Iris pigment epithelial cell (primary cell): Measurements from ENCODE around the gene SHF.

ENCODE experiments used
- DNase-seq: peaks from one replicate; pipeline ENCODE4 v3.0.0-alpha.2; 2011; ENCODE audit warnings: low read depth

SHF gene

DNA sequence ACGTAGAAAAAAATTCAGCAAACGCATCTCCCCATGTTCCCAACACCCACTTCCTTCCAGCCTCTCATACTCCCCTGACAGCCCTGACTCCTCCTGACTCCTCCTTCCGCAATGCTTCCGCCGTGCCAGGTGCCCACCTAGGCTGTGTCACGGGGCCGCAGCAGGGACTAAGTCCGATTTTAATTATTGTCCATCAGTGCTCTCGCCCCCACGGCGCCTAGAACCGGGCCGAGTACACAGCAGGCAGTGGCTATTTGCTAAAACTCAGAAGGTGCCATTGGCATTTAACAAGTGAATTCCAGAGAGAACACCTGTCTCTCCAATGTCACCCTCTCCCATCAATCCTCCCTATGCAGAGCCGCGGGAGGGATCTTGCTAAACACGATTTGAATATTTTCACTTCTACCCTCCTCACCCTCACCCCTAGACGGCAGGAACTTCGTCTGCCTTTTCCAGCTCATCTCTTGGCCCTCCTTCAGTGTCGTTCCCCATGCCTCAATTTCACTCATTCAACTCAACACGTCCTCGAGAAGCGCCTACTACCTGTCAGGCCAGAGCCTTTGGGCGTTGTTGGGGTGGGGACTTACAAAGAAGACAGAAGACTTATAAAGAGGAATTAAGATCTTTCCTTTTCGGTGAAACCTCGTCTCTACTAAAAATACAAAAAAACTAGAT is 11.5 kb upstream of the SHF start:
- DNase-seq = peak; percentile 24

DNA sequence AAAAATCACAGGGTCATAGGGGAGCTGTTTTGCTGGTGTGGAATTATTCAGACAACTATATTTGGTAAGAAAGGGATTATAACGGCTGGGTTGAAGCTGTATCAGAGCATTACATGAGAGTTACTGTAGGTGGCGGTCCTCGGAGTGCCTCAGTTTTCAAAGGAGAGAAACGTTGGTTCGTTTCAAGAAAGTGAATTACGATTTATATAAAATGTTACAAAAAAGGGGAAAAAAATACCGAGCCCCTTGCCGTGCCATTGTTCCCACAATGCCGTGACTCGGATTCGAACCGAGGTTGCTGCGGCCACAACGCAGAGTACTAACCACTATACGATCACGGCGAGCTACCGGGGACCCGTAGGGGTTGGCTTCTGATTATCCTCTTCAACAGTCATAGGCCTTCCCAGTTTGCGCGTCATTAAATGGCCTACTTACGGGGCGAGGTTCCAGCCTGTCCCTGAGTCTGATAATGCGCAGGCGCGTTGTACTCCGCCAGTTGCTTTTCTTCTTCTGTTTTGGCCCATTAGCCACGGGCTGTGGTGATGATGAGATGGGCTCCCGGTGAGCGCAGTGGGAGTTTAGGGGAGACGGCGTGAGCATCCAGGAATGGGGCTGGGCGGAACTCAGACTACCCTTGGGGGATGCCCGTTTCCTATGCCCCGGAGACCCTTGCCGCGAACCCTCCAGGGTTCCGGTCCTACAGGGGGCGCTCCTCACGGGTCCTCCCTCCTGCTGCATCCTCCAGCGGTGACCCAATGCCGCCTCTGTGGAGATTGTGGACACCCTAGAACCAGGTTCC is 10.8 kb upstream of the SHF start:
- DNase-seq = peak; percentile 94

DNA sequence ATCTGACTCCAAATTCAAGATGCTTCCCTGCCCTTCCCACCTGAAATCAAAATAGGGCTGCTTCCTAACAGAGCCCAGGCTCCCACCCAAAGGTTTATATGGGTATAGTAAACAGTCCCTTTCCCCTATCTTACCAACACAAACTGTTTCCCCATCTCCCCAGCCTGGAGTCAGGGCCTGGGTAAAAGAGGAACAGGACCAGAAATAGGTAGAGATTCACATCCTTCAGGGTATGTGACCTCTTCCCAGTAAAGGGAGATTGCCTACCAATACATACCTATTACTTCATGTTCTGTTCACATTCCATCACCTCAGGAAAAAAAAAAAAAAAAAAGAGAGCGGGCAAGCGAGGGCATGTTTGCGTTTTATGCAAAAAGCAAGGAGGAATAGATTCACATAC is 9.7 kb upstream of the SHF start:
- DNase-seq = no peak

DNA sequence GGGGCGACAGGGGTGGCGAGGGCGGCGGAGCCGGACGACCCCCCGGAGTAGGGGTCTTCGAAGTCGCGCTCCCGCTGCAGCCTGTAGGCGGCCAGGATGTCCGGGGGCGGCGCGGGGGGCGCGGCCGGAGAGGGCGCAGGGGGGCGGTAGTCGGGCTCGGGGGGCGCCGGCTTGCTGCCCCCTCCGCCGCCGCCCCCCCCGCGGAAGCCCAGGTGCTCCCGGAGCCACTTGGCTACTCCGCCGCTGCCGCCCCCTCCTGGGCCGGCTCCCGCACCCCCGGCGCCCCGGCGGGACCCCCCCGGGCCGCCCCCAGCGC is 230 bp downstream of the SHF start:
- no peak for DNase-seq

DNA sequence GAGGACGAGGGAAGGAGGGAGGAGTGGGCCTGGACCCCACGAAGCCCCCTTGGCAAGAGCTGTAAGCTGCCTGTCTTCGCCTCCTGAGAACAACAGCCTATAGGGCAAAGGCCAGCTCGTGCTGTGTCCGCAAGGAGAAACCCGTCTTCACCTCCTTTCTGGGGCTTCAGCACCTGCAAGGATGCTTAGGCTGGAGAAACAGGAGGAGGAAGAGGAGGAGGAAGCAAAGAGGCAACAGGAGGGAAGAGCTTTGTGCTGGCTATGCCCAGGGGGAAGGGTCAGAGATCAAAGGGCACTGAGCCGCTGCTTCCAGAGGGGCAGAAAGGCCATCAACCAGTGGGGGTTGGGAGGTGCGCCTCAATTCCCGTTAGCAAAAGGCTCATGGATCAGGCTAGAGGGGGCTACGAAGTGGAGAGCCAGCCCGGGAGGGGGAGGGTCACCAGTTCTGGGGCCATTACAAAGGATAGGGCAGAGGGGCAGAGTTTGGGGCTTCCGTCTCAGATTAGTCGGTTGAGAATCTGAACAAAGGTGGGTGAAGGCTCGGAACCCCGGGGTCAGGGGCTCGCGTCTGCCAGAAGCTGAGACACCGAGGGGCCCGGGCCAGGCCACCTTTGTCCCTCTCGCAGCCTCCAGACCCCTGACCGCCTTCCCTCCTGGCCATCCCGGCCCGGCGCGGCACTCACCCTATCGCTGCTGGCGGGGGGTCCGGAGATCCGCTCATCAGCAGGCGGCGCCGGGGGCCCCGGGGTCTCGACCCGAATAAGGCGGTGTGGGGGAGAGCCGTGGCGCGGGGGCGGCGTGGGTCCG is 792 bp downstream of the SHF start:
- DNase-seq = no peak

DNA sequence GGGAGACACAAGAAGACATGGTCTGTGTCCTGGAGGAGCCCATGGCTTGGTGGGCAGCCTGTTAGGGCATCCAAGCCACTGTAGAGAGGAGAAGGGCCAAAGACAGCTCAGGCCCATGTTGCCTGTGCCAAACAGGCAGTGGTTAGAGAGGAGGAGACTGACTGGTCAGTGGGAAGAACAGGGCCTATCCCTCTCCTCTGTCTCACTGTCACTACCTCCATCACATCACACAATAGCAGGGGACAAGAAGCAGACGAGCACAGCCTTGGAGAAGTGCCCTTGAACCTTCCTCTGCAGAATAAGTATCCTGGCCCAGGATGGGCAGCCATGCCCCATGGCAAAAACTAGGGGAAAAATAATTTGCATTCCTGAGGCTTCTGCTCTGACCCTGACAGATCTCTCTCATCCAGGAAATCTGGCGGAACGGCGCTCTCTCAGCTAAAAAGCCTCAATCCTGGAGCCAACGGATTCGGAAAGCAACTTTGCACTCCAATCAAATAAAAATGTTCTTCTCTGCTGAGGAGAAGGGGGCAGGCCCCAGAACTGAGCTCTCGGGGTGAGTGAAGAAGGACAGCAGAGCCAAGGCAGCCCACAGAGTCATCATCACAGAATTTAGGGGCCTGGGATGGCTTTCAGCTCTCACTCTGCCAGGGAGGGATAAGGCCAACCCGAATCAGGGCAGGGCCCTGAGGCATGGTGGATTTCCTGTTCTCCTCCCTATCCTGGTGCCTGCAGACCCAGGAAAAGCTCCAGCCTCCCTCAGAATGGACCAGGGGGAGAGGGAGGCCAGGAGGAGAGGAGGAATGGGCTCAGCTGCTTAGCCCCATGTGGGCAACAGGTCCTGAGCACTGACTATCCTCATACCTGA is 1.6 kb downstream of the SHF start:
- no peak for DNase-seq

DNA sequence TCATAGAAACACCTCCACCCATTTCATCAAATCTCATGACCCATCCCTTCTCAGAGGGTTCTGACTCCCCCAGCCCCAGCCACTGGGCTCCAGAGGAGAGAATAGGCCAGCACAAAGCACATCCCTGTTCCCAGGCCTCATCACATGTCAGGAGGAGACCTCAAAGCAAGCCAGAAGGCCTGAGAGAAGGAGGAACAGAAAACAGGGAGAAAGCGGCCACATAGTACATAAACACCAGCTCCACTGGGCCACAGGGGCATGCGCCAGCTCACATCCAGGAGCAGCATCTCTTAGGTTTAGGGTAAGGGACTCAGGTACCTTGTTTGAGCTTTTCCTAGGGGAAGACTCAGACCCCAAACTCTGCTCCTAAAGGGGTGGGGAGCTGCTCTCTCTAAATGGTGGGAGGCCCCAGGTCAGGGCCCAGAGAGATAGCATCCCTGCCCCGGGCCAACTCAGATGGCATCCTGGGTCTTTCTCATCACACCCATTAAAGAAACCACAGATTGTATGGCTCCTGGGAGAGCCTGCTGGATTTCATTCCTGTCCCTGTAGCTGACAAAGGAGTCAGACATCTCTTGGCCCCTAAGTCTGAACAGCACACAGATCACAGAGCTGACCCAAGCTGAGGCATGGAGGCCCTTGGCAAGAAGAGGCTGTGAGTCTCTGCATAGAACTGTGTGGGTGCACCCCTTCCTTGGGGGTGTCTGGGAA is 2.5 kb downstream of the SHF start:
- DNase-seq = no peak

DNA sequence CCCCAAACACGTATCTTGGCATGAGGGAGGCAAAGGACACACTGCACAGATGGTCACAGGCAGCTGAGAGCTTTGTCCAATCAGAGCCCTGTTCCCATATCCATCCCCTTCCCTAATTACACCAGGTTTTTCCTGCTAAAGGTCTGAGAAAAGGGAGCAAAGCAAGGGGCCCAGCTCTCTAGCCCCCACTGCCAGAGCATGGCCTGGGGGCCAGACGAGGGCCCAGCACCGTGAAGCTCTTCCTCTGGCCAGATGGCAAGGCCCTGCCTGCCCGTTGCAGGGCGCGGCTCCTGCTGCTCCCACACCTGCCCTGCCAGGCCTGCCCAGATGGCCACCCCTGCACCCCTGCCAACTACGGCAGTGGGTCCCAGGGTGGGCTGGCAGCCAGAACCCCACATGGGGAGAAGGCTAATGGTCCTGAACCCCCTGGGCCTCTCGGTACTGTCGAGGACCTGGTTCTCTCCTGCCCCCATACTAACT is 3.2 kb downstream of the SHF start:
- no peak for DNase-seq

DNA sequence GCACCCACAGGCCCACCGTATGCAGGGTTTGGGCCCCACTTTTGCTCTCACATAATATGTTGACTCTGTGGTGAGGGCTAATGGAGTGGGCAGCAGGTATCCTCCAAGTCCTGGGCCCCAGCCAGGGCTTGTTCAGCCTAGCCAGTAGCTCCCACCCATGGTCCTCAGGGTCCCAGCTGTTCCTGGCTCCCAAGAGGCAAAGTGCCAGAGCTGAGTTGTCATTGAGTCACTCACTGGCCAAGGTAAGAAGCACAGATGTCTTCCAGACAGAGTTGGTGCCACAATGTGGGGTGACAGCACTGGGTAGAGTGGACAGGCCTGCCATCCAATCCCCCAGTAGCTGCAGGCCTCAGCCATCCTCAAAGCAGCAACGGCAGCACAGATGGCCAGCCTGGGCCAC is 4.3 kb downstream of the SHF start:
- no peak for DNase-seq

DNA sequence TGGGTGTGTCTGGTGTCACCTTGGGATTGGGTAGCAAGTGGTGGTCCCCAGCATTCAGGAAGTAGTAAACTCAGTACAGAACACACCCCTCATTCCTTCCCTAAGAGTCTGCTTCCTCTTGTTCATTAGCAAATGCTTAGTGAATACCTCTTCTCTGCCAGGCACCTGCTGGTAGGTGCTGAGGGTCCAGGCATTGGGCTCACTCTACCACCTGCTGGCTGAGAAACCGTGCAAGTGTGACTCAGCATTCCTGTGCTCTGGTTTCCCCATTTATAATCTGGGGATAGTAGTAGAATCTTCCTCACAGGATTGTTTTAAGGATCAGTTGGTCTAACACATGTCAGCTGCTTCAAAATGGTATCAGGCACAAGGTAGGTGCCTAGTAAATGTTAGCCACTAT is 4.8 kb downstream of the SHF start:
- DNase-seq = no peak

DNA sequence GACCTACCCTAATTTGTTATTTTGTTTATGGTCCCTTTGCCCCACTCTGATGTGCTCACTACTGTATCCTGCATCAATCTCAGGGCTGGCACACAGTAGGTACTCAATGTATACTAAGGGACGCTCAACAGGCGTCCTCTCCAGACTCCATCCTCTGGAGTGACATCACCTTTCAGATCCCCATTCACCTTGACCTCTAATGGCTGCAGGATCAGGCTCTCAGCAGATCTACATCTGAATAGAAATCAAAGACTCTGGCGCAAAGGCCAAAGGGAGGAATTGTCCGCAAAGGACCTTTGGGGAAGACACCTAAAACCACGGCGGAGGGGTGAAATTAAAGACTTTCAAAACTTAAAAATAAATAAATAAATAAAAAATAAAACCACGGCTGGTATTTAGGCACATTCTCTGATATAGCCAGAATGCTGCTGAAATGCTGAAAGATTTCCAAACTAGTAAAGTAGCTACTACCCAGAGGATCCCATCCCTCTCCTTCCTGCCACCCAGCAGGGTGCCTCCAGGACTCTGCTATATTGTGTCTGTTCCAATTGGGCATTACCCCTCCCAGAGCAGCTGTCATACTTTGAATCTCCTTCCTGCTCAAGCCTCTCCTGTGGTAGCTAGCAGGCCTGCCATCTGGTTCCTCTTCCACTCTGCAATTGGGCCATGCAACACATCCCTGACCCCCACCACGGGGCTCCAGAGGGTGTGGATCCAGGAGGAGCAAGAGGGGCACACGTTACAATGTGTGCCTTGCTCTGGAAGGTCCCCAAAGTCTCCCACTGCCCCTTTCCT is 6.1 kb downstream of the SHF start:
- DNase-seq = no peak

DNA sequence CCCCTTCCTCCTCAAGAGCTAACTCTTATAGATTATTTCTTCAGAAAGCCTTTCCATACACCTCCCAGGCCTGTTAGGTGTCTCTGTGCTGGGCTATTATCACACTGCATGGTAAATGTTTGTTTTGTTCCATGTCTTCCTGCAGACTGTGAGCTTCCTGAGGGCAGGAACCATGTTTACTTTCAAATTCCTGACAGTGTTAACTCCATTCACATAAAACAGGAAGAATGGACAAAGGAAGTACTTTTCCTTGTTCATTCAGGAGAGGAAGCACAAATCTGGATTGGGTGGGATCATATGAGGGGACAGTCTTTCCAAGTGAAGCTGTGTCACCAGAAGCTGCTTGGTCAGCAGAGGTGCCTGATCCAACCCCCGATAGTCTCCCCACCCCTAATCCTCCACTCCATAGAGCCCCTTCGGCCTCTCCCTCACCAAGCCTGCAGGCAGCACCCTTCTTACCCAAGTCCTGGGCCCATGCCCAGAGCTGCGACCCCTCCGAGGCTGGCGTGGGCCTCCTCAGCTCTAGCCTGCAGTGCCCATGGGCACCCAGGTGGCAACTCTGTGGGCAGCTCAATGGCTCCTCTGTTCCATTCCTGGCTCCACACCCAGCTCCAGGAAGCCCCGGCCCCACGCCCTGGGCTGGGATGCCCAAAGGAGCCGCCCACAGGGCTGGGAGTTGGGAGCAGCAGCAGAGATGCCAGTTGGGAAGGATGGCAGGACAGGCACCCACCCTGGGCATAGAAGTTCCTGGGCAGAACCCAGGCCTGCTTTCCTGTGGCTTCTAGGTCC is 6.9 kb downstream of the SHF start:
- no peak for DNase-seq

DNA sequence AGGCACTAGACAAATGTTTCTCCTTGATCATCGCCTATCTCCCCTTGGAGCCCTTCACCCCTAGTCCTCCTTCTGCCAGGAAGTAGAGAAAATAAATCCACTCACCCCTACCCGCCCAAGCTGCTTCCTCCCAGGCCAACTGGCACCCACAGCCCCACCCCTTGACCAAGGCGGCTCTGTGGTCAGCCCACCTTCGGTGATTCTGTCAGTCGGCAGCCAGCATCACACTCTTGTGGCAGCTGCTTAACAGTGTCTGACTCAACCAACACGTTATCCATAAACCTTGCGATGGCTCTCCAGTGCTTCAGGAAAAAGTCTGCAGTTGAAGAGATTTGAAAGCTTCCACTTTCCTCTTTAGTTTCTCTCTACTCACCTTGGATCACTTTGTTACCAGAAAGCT is 7.6 kb downstream of the SHF start:
- no peak for DNase-seq

DNA sequence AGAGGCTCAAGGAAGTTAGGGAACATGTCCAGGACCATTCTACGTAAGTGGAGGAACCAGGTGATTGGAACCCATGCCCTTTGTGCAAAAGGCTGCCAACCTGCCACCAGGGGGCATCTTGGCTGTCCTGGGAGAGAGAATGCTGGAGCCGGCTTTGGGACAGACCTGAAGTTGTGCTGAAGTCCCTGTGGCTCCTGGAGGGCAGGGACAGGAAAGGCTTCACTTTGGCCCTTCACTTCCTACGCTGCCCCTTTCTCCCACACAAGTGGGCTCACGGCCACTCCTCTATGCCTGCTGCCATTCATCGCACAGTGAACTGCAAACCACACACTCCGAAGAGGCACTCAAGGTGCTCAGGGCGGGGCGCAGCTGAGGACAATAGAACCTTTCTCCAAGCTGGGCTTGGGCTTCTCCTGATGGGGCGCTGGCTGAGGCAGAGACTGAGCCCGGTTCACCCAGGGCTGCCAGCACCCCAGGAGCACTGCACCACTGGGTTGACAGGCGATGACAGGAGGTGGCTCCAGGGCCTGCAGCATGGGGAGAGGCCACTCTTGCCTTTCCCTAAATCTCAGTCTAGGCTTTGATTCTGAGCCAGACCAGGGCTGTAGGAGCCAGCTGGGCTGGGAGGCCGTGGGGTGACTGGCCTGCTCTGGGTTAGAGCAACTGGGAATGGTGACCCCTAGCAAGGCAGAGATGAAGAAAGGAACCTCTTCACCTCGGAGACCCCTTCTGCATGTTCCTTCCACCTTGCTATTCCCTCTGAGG is 8.4 kb downstream of the SHF start:
- DNase-seq = no peak

DNA sequence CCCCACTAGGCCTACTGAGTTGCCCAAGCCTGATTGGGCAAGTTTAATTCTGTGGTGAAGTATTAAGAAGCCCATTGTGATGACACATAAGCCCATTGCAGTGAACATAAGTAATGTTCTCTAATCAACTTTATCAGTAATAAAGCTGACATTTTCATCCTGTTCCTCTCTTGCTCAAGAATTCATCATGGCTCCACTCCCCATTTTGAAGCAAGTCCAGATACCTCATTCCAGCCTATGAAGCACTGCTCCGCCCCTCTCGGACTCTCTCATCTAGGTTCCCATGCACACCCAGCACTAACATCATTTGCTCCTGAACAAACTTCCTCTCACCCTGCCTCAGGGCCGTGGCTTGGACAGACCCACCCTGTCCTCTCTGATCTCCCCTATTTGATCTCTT is 10.5 kb downstream of the SHF start:
- no peak for DNase-seq

DNA sequence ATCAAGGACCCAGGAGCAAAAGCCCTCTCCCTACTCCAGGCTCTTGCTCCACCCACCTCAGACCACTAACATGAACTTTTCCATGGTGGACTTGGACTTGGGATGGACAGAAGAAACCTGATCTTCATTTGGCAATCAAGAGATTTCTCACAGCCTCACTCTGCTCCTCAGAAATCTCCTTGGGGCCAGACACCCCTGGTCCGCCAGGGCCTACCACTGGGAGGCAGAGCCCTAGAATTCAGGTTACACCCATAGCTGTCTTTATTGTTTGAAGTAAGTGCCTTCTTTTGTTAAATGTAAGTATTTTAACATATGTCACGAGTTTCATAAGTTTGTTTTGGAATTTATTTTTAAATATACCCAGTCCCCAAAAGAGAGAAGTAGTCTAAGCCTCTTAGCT is 13.2 kb downstream of the SHF start:
- no peak for DNase-seq

DNA sequence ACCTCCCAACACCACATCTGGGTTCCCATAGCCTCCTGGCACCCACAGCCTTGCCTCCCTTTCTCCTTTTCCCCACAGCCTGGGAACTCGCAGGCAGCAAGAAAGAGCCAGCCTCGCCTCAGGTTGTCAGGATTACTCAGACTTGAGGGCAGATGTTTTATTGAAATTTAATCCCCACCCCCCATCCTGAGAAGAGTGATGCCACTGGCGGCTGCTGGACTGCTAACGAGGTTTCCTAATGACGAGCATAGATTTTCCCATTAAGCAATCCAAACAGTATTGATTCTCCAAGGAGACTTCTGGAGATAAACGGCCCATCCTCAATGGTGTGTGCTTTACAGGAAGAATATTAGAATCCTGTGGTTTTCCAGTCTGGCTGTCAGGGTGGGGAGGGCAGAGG is 13.7 kb downstream of the SHF start:
- DNase-seq = no peak

DNA sequence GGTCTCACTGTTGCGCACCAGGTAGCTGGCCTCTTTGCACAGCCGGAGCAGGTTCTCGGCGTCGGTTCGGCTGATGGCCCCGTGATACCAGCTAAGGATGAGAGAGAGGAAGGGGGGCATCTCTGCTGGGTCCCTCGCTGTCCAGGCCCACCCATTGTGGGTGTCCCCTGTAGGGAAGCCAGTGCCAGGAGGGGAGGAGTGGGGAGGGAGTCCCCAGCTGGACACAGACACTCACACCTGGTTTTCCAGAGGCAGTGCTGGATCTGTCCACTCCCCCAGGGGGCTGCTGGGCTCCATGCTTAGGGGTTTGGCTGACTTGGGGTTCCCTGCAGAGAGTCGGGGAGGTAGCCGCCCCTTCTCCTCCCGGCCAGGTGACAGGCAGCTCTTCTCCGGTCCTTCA is 15.9 kb downstream of the SHF start:
- DNase-seq = no peak
